MCF 10A (cell line): ENCODE data around the gene CNGA4. TPM values are rescaled to one million over a fixed set of nuclear protein-coding genes. Genes with fewer than 3 reads are reported as not detected.
"Not testable (repeated sequence)": the region's sequence is repeated elsewhere in the genome, so short reads cannot be mapped to it uniquely, and the experiment has no call there.

ENCODE experiments used
- BruUV-seq: library from RNA; stranded (reverse); fragments of 400-500 nt; replicated peaks from 2 replicates; lab custom pipeline; 2021; lab: Mats Ljungman, UMichigan
- CTCF ChIA-PET: fragments of 300-600 bp; sonication (Branson Sonifier 250); formaldehyde crosslinking; extraction: SDS; loops from one replicate; lab custom pipeline; 2021; ENCODE audit warnings: antibody characterized with exemption, inconsistent platforms; lab: Yijun Ruan, JAX
- POLR2A ChIA-PET: fragments of 300-600, 350-650 bp; sonication (Branson Sonifier 250); formaldehyde crosslinking; extraction: SDS; loops from one replicate; lab custom pipeline; 2020; ENCODE audit warnings: antibody characterized with exemption, inconsistent platforms; lab: Yijun Ruan, JAX
- DNase-seq: peaks from one replicate; pipeline ENCODE4 v3.0.0-alpha.2; 2018; ENCODE audit not compliant: unreplicated experiment
- H3K27ac Mint-ChIP-seq: one replicate; pipeline ENCODE4 v1.8.0; 2022; ENCODE audit warnings: mild to moderate bottlenecking, low read depth, mixed read lengths; ENCODE audit not compliant: unreplicated experiment
- H3K27me3 Mint-ChIP-seq: one replicate; pipeline ENCODE4 v1.8.0; 2022; ENCODE audit warnings: mixed read lengths; ENCODE audit not compliant: insufficient read depth, unreplicated experiment
- H3K36me3 Mint-ChIP-seq: one replicate; pipeline ENCODE4 v1.8.0; 2022; ENCODE audit warnings: mild to moderate bottlenecking, moderate library complexity, mixed read lengths; ENCODE audit not compliant: insufficient read depth, unreplicated experiment
- H3K4me1 Mint-ChIP-seq: one replicate; pipeline ENCODE4 v1.8.0; 2022; ENCODE audit warnings: mixed read lengths; ENCODE audit not compliant: insufficient read depth, unreplicated experiment
- H3K4me3 Mint-ChIP-seq: one replicate; pipeline ENCODE4 v1.8.0; 2022; ENCODE audit warnings: mild to moderate bottlenecking, moderate library complexity, mixed read lengths; ENCODE audit not compliant: unreplicated experiment
- H3K9me3 Mint-ChIP-seq: one replicate; pipeline ENCODE4 v1.8.0; 2022; ENCODE audit warnings: mixed read lengths; ENCODE audit not compliant: unreplicated experiment
- CTCF ChIP-seq: fragments of 200-600 bp; IDR thresholded peaks from one replicate; pipeline ENCODE4 v1.8.0; 2022; ENCODE audit warnings: antibody characterized with exemption, mild to moderate bottlenecking; ENCODE audit not compliant: unreplicated experiment
- intact Hi-C: fragments of 100-400 bp; cut with micrococcal nuclease; formaldehyde crosslinking; loops from 2 replicates; pipeline ENCODE4 v1.14.1; 2022
- total RNA-seq: library from RNA; stranded (reverse); gene quantifications from 2 replicates; pipeline ENCODE4 v1.2.3, GENCODE V29; 2022

Gene CNGA4
- total RNA-seq, 1 experiment from 2014 or later: not detected

- no TSS peak for BruUV-seq
- Mint-ChIP-seq H3K9me3 (no peaks in the 10 kb centered on the region), H3K4me3 (no peak overlapping the region), H3K36me3 (no peaks in the 10 kb centered on the region), H3K4me1 (peaks cover 7% of the 10 kb centered on the region), H3K27ac (no peak overlapping the region), H3K27me3 (no peaks in the 10 kb centered on the region)
- ChIA-PET POLR2A (no interaction called here), CTCF (interaction anchor here (0.5 to 2.6 kb wide), 5 partner anchors 10 to 113 kb away, joined by 3 to 11 read pairs (median 5); no protein-coding TSS in a partner anchor)
- DNase-seq: no peak
- intact Hi-C loops: no loop called here
- no peak for TF ChIP-seq CTCF
These were observed 2.4 kb downstream of the CNGA4 start for GRCh38 chr11:6241316-6241715.

GRCh38 chr11:6245536-6245935, 6.6 kb downstream of the CNGA4 start:
- peak; percentile 8 for DNase-seq
- peaks cover 23% of the 10 kb centered on the region for H3K4me1 Mint-ChIP-seq
- no peaks in the 10 kb centered on the region for H3K9me3 Mint-ChIP-seq
- BruUV-seq: no TSS peak
- no peak for TF ChIP-seq CTCF
- no peak overlapping the region for H3K27ac Mint-ChIP-seq
- POLR2A ChIA-PET: interaction anchor here (0.8 to 1.5 kb wide), 4 partner anchors 10 to 74 kb away, joined by 3 to 4 read pairs (median 3); partner anchors contain the start of gene FHIP1B
- no peaks in the 10 kb centered on the region for H3K36me3 Mint-ChIP-seq
- CTCF ChIA-PET: interaction anchor here (0.6 to 1.9 kb wide), 4 partner anchors 8 to 441 kb away, joined by 3 to 6 read pairs (median 4); no protein-coding TSS in a partner anchor
- H3K27me3 Mint-ChIP-seq: no peaks in the 10 kb centered on the region
- H3K4me3 Mint-ChIP-seq: no peak overlapping the region
- intact Hi-C loops: no loop called here

GRCh38 chr11:6248248-6248647, 9.4 kb downstream of the CNGA4 start:
- peaks cover 23% of the 10 kb centered on the region for H3K4me1 Mint-ChIP-seq
- H3K27me3 Mint-ChIP-seq: no peaks in the 10 kb centered on the region
- no peak for TF ChIP-seq CTCF
- ChIA-PET POLR2A (no interaction called here), CTCF (interaction anchor here (1.5 to 7.5 kb wide), 4 partner anchors 49 to 225 kb away, joined by 3 to 185 read pairs (median 72); partner anchors contain the start of gene CAVIN3)
- intact Hi-C loops: loop anchor here (2.0 kb wide), 1 partner anchor 13 kb away; the partner anchor contains the start of gene FHIP1B
- H3K36me3 Mint-ChIP-seq: no peaks in the 10 kb centered on the region
- peak; percentile 56 for DNase-seq
- no peaks in the 10 kb centered on the region for H3K9me3 Mint-ChIP-seq
- no peak overlapping the region for H3K27ac Mint-ChIP-seq
- no peak overlapping the region for H3K4me3 Mint-ChIP-seq
- BruUV-seq: no TSS peak

- not testable (repeated sequence) for BruUV-seq, H3K27me3 Mint-ChIP-seq, H3K4me3 Mint-ChIP-seq, H3K27ac Mint-ChIP-seq, H3K9me3 Mint-ChIP-seq, H3K36me3 Mint-ChIP-seq, DNase-seq
- ChIA-PET POLR2A (interaction anchor here (1.0 to 3.9 kb wide), 4 partner anchors 11 to 70 kb away, joined by 4 to 31 read pairs (median 15); partner anchors contain the start of genes CAVIN3 and FHIP1B), CTCF (interaction anchor here (1.5 to 7.5 kb wide), 5 partner anchors 14 to 226 kb away, joined by 3 to 185 read pairs (median 72); partner anchors contain the start of genes CAVIN3, CNGA4 and FHIP1B)
- peaks cover 23% of the 10 kb centered on the region for H3K4me1 Mint-ChIP-seq
- intact Hi-C loops: loop anchor here (2.0 kb wide), 1 partner anchor 14 kb away; the partner anchor contains the start of gene FHIP1B
These were observed 10.0 kb downstream of the CNGA4 start for GRCh38 chr11:6248897-6249296.
